Measurements from ENCODE around the gene MRC2. TPM values are rescaled to one million over a fixed set of nuclear protein-coding genes. Genes with fewer than 3 reads are reported as not detected.

Gene MRC2
- total and polyA plus RNA-seq, 2 experiments from 2014 or later: 222 to 756 TPM

GRCh38 chr17:62666061-62666800, 38.8 kb downstream of the MRC2 start:
- Histone ChIP-seq H3K4me2 (ENCODE audit: unreplicated experiment) (no peak overlapping the region), H3F3A (ENCODE audit: insufficient read depth) (peaks cover 23% of the 10 kb centered on the region), H3K4me1 (ENCODE audit: insufficient read depth) (0 out of 2 replicates have a peak, but pooled peaks cover 5% of the 10 kb centered on the region), H4K20me1 (ENCODE audit: insufficient read depth) (no peaks in the 10 kb centered on the region), H3K36me3 (ENCODE audit: low read depth) (peaks cover 10% of the 10 kb centered on the region; the same call in 1 of the 2 replicates), H3K9me3 (ENCODE audit: low read depth) (no peaks in the 10 kb centered on the region), H3K79me2 (ENCODE audit: insufficient read depth) (peaks cover 93% of the 10 kb centered on the region), H3K9ac (no peak overlapping the region), H3K4me3 (no peak overlapping the region), H3K27ac (no peak overlapping the region), H3K9me2 (ENCODE audit: insufficient read depth) (no peaks in the 10 kb centered on the region), H3K27me3 (replicated peaks; ENCODE audit: insufficient read depth) (no peaks in the 10 kb centered on the region), H2AFZ (no peak overlapping the region)
- DNase-seq: no peak
- TF ChIP-seq EZH2phosphoT487 (IDR thresholded peaks at IDR 0.05; ENCODE audit: insufficient read depth, low read depth) (no peak), EZH2 (IDR thresholded peaks at IDR 0.05; ENCODE audit: insufficient read depth, poor library complexity, severe bottlenecking) (no peak)
- WGBS, 2 experiments (ENCODE audit: low coverage in 1 of 2, low lambda C conversion rate in 2 of 2, missing lambda C conversion rate in 2 of 2): 92 to 95% methylated on average over 19 to 30 of the region's 30 CpGs
- in situ Hi-C loops (cut with MboI): no loop called here

GRCh38 chr17:62666801-62667591, 39.5 kb downstream of the MRC2 start:
- in situ Hi-C loops (cut with MboI): no loop called here
- H3K9ac ChIP-seq: no peak overlapping the region
- no peaks in the 10 kb centered on the region for H4K20me1 ChIP-seq (ENCODE audit: insufficient read depth)
- 0 out of 2 replicates have a peak, but pooled peaks cover 5% of the 10 kb centered on the region for H3K4me1 ChIP-seq (ENCODE audit: insufficient read depth)
- H3K27ac ChIP-seq: no peak overlapping the region
- no peaks in the 10 kb centered on the region for H3K9me2 ChIP-seq (ENCODE audit: insufficient read depth)
- no peak overlapping the region for H3K4me3 ChIP-seq
- H3K36me3 ChIP-seq (ENCODE audit: low read depth): peaks cover 10% of the 10 kb centered on the region; the same call in 1 of the 2 replicates
- peaks cover 15% of the 10 kb centered on the region for H3F3A ChIP-seq (ENCODE audit: insufficient read depth)
- no peaks in the 10 kb centered on the region for H3K9me3 ChIP-seq (ENCODE audit: low read depth)
- H3K27me3 ChIP-seq (replicated peaks; ENCODE audit: insufficient read depth): no peaks in the 10 kb centered on the region
- H3K4me2 ChIP-seq (ENCODE audit: unreplicated experiment): no peak overlapping the region
- 94 to 96% methylated on average over 25 to 37 of the region's 40 CpGs for WGBS, 2 experiments (ENCODE audit: low coverage in 1 of 2, low lambda C conversion rate in 2 of 2, missing lambda C conversion rate in 2 of 2)
- no peak overlapping the region for H2AFZ ChIP-seq
- DNase-seq: no peak
- H3K79me2 ChIP-seq (ENCODE audit: insufficient read depth): peaks cover 93% of the 10 kb centered on the region
- TF ChIP-seq EZH2 (IDR thresholded peaks at IDR 0.05; ENCODE audit: insufficient read depth, poor library complexity, severe bottlenecking) (no peak), EZH2phosphoT487 (IDR thresholded peaks at IDR 0.05; ENCODE audit: insufficient read depth, low read depth) (no peak)

GRCh38 chr17:62668091-62668804, 40.8 kb downstream of the MRC2 start:
- Histone ChIP-seq H3K4me1 (ENCODE audit: insufficient read depth) (0 out of 2 replicates have a peak, but pooled peaks cover 3% of the 10 kb centered on the region), H3K9ac (no peak overlapping the region), H3K27me3 (replicated peaks; ENCODE audit: insufficient read depth) (no peaks in the 10 kb centered on the region), H3K4me2 (ENCODE audit: unreplicated experiment) (no peak overlapping the region), H3K9me3 (ENCODE audit: low read depth) (no peaks in the 10 kb centered on the region), H3K79me2 (ENCODE audit: insufficient read depth) (peaks cover 93% of the 10 kb centered on the region), H3K36me3 (ENCODE audit: low read depth) (peaks cover 19% of the 10 kb centered on the region; the same call in 1 of the 2 replicates), H3K9me2 (ENCODE audit: insufficient read depth) (no peaks in the 10 kb centered on the region), H2AFZ (no peak overlapping the region), H4K20me1 (ENCODE audit: insufficient read depth) (no peaks in the 10 kb centered on the region), H3F3A (ENCODE audit: insufficient read depth) (peaks cover 10% of the 10 kb centered on the region; the same call in 1 of the 2 replicates), H3K4me3 (no peak overlapping the region), H3K27ac (no peak overlapping the region; the same call in 1 of the 2 replicates)
- WGBS, 2 experiments (ENCODE audit: low coverage in 1 of 2, low lambda C conversion rate in 2 of 2, missing lambda C conversion rate in 2 of 2): 81 to 82% methylated on average over 10 of the region's 10 CpGs
- no peak for TF ChIP-seq EZH2phosphoT487 (IDR thresholded peaks at IDR 0.05; ENCODE audit: insufficient read depth, low read depth)
- TF ChIP-seq EZH2 (IDR thresholded peaks at IDR 0.05; ENCODE audit: insufficient read depth, poor library complexity, severe bottlenecking): no peak
- DNase-seq: peak; percentile 45
- in situ Hi-C loops (cut with MboI): no loop called here

Data from GM23248 (cell line).